ENCODE measurements around the gene EFEMP2.

DNA sequence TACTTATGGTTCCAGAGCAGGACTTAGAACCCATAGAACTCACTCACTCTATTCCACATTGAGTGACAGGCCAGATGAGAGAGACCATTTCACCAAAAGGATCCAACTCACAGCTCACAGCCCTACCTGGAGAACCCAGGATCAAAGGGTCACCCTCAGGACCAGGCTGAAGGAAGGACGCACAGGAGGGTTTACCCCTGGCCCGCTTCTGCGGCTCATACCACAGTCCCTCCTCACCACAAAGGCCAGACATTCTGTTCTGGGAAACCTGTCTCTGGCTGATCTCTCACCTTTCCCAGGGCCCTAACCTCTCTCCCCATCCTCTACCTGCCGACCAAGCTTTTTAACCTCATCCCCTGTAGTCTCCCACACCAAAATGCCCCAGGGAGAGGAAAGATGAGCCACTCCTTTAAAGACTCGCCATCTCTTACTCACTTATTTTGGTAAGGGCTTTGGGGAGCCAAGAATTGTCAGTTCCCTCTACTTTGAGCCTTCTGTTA lies 22.9 kb upstream of the EFEMP2 start:
- TF ChIP-seq, protein P1, sequence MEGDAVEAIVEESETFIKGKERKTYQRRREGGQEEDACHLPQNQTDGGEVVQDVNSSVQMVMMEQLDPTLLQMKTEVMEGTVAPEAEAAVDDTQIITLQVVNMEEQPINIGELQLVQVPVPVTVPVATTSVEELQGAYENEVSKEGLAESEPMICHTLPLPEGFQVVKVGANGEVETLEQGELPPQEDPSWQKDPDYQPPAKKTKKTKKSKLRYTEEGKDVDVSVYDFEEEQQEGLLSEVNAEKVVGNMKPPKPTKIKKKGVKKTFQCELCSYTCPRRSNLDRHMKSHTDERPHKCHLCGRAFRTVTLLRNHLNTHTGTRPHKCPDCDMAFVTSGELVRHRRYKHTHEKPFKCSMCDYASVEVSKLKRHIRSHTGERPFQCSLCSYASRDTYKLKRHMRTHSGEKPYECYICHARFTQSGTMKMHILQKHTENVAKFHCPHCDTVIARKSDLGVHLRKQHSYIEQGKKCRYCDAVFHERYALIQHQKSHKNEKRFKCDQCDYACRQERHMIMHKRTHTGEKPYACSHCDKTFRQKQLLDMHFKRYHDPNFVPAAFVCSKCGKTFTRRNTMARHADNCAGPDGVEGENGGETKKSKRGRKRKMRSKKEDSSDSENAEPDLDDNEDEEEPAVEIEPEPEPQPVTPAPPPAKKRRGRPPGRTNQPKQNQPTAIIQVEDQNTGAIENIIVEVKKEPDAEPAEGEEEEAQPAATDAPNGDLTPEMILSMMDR (conservative IDR thresholded peaks at IDR 0.05; ENCODE audit: low read depth, low read length): no peak
- TF ChIP-seq EZH2 (IDR thresholded peaks at IDR 0.05; ENCODE audit: borderline replicate concordance, low read depth, low read length, poor library complexity, severe bottlenecking): no peak

Data from A673 (cell line).